Left lobe of liver (tissue), 2 donors: ENCODE results near the gene DEAF1. TPM values are rescaled to one million over a fixed set of nuclear protein-coding genes. Genes with fewer than 3 reads are reported as not detected.
A peak's percentile ranks its signal among the peaks of the same experiment; 100 is the strongest.

ENCODE experiments used
- ATAC-seq: fragments of 200-7000 bp; cut with Tn5 transposase; one replicate; pipeline ENCODE4 v1.9.1; 2020; ENCODE audit warnings: mild to moderate bottlenecking, moderate library complexity
- DNase-seq: peaks from one replicate; pipeline ENCODE4 v3.0.0-alpha.2; 2020; ENCODE audit warnings: low spot score
- total RNA-seq: library from RNA; stranded (reverse); gene quantifications from one replicate; pipeline ENCODE4 v1.2.1, GENCODE V29; 2021
- donor health status: DM: no; HTN: no; CAD: no; lungs with moderate emphysema.
- donor health status: DM: no; HTN: yes; CAD: no.

DEAF1 gene
- total RNA-seq, 1 donor from 2014 or later: 14.8 TPM

- ATAC-seq (peak; percentile 33), DNase-seq (no peak)
Measured at GRCh38 chr11:721741-722345, 26.8 kb upstream of the DEAF1 start.

GRCh38 chr11:721247-721740 is 26.3 kb upstream of the DEAF1 start:
- no peak for DNase-seq

GRCh38 chr11:720642-721246 is 25.7 kb upstream of the DEAF1 start:
- peak; percentile 73 for ATAC-seq

More at GRCh38 chr11:721247-721740, 26.3 kb upstream of the DEAF1 start:
- ATAC-seq: no peak

GRCh38 chr11:720017-720641 is 25.1 kb upstream of the DEAF1 start:
- ATAC-seq (peak; percentile 3), DNase-seq (no peak)

More at GRCh38 chr11:720642-721246, 25.7 kb upstream of the DEAF1 start:
- DNase-seq: peak; percentile 75

- ATAC-seq: no peak
- DNase-seq: no peak
Measured at GRCh38 chr11:719214-720016, 24.4 kb upstream of the DEAF1 start.

- ATAC-seq (no peak), DNase-seq (no peak)
Measured at GRCh38 chr11:714436-714835, 19.4 kb upstream of the DEAF1 start.

GRCh38 chr11:709109-709997 is 14.3 kb upstream of the DEAF1 start:
- ATAC-seq (no peak), DNase-seq (no peak)

GRCh38 chr11:708511-708910 is 13.5 kb upstream of the DEAF1 start:
- ATAC-seq (no peak), DNase-seq (peak; percentile 45)

- DNase-seq (no peak), ATAC-seq (no peak)
Measured at GRCh38 chr11:707817-708420, 12.9 kb upstream of the DEAF1 start.

- peak; percentile 54 for ATAC-seq
Measured at GRCh38 chr11:706957-707816, 12.2 kb upstream of the DEAF1 start.

GRCh38 chr11:706439-706956 is 11.5 kb upstream of the DEAF1 start:
- ATAC-seq (peak; percentile 0), DNase-seq (no peak)

More at GRCh38 chr11:706957-707816, 12.2 kb upstream of the DEAF1 start:
- peak; percentile 93 for DNase-seq

- ATAC-seq (peak; percentile 59), DNase-seq (peak; percentile 94)
Measured at GRCh38 chr11:705646-706438, 10.8 kb upstream of the DEAF1 start, which contains the start of gene EPS8L2. Gene EPS8L2, plus strand, starts transcription at chr11:706231. Its CDS starts 3,177 bp downstream, at chr11:709408.

- DNase-seq (peak; percentile 96), ATAC-seq (peak; percentile 62)
Measured at GRCh38 chr11:704781-705645, 10.0 kb upstream of the DEAF1 start.

- DNase-seq: peak; percentile 49
- no peak for ATAC-seq
Measured at GRCh38 chr11:704228-704674, 9.2 kb upstream of the DEAF1 start.

GRCh38 chr11:703506-703905 is 8.5 kb upstream of the DEAF1 start:
- DNase-seq (peak; percentile 43), ATAC-seq (no peak)
